GM10266 (cell line): ENCODE results near the gene DNAL1.

ENCODE experiments used
- DNase-seq: peaks from one replicate; pipeline ENCODE4 v3.0.0; 2012; ENCODE audit errors: extremely low spot score
- CTCF ChIP-seq: IDR thresholded peaks from 2 replicates; pipeline ENCODE4 v1.5.1; 2012; ENCODE audit warnings: mild to moderate bottlenecking, low read depth; ENCODE audit not compliant: control insufficient read depth, insufficient read depth; ENCODE audit errors: missing control alignments

Gene DNAL1

DNA sequence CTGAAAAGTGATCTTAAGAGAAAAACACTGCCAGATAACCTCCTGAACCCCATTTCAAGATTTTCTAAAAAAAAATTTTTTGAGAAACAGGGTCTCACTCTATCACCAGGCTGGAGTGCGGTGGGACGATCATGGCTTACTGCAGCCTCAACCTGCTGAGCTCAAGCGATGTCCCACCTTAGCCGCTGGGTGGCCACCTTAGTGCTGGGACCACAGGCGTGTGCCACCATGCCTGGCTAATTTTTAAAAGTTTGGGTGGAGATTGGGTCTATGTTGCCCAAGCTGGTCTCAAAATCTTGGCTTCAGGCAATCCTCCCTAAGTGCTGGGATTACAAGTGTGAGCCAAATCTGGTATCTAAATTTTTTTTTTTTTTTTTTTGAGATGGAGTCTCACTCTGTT, 66.0 kb downstream of the DNAL1 start:
- no peak for TF ChIP-seq CTCF
- no peak for DNase-seq

DNA sequence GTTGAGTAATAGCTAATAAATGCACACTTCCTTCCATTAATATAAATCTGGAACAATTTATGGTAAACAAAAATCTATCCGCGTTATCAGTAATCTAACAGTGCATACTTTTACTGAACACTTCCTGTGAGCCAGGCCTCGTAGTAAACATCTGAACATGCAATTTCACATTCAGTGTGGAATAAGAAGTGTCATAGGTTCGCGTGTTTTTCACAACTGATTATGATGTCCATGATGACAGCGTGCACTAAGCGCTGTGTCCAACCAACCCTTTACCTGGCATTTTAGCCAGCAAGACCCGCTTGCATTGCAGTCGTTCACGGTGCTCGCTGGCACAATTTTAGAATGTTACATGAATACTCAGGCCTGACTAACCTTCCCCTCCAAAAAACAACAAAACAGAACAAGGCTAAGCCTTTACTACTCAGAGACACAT, 67.3 kb downstream of the DNAL1 start:
- TF ChIP-seq CTCF = no peak
- no peak for DNase-seq

DNA sequence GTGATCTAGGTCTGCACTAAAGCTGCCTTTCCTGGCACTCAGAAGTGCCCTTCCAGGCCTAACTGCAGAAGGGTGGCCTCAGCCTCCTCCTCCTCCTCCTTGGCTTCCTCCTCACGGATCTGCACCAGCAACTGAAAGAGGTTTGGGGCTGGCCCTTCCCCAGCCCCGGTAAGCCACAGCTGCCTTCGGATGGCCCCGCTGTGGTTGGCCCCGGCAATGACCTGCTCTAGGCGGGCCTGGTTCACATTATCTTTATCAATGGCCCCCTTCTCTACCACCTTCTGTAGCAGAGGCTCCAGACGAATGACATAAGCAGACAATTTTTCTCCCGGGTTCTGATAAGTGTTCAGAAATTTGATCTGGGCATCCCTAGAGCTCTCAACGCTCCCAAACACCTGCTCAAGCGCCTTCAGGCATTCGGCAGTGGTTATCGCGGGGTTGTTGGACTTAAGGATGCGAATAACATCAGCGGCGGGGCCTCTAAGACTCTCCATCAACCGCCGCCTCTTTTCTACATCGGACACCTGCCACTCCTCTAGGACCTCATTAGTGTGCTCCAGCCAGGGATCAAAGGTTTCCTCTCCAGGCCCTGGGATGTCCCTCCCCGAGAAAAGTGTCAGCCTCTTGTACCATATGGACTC, 67.9 kb downstream of the DNAL1 start:
- TF ChIP-seq CTCF = peak; percentile 5
- peak; percentile 70 for DNase-seq

DNA sequence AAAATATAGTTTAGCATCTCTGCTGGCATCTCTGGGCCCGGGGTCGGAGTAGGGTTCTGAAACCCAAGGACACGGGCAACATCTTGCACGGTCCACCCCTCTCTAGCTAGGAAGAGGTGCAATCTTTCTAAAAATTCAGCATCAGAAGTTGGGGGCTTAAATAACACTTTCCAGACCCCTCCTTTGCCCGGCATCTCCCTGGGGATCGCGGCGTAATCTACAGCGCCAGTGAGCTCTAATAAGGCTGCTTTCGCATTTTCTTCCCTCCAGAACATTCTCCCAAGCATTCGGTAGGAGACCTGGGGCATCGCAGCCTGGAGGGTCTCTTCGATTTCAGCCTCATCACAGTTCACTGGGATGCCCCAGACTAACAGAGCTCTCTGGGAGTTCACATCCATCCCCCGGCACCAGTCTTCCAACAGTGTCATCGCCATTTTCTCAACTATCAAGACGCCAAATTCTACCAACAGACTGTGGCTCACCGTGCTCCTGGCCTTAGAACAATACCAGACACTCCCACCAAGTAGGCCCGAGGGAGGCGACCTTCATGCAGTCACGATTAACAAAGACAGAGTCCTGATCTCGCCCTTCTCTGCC, 68.5 kb downstream of the DNAL1 start:
- DNase-seq = peak; percentile 42
- no peak for TF ChIP-seq CTCF

DNA sequence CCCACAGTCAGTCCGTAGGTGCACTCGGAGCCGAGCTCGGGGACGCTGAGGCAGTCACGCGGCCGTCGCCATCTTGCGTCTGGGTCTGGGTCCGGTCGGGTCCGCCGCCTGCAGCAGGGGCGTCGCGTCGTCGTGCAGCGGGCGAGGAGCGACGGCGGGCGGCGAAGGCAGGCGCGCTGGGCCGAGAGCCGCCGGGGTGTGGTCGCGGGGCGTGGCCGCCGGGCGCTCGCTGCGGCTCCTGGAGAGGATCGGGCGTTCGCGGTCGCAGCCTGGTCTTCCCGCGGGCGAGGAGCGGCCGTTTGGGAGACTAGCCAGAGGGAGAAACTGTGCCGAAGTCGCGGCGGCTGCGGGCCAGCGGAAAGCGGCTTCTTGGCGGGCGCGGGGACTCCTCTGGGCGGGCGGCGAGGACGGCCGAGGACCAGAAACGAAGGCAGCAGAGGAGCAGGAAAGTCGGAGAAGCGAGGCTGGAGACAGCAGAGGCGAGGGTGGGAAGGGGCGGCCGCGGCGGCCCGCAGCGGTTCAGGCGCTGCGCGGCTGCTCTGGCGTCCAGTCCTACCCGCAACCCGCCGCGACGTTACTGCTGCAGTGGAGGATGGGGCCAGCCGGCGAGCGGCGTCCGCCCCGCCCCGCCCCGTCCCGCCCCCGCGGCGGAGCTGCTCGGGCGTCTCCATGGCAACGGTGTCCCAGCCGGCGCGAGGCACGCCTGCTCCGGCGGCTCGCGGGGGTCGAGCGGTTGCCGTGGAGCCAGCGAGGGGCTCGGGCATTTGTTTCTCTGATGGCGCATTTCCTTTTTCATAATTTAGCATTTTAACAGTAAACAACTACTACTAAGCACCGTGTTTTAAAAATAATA, 69.2 kb downstream of the DNAL1 start, which contains the start of gene PNMA1:
Gene PNMA1, minus strand, starts transcription at position 582 of the 853 bp plus-strand sequence. CDS start 745 bp downstream, outside the sequence.
- peak; percentile 98 for DNase-seq
- peak; percentile 18 for TF ChIP-seq CTCF

GRCh38 chr14:73714656-73715081, 69.9 kb downstream of the DNAL1 start:
- TF ChIP-seq CTCF = no peak
- DNase-seq = no peak
